H9 (cell line): ENCODE measurements around the gene RTL3. TPM values are rescaled to one million over a fixed set of nuclear protein-coding genes. Genes with fewer than 3 reads are reported as not detected.

Source experiments
- DNase-seq: peaks from one replicate; pipeline ENCODE4 v3.0.0-alpha.2; 2017
- H2AFZ ChIP-seq: one replicate; pipeline ENCODE4 v1.6.1; 2013; ENCODE audit warnings: mild to moderate bottlenecking, low read length, control low read depth, moderate library complexity
- H2AK5ac ChIP-seq: 2 replicates; pipeline ENCODE4 v1.6.1; 2013; ENCODE audit warnings: low read length, control low read depth, mixed read lengths; ENCODE audit not compliant: insufficient read length
- H2BK120ac ChIP-seq: one replicate; pipeline ENCODE4 v1.6.1; 2013; ENCODE audit warnings: low read depth, mild to moderate bottlenecking, low read length, control low read depth, inconsistent platforms; ENCODE audit not compliant: poor library complexity, severe bottlenecking
- H2BK12ac ChIP-seq: 2 replicates; pipeline ENCODE4 v1.6.1; 2013; ENCODE audit warnings: low read length, control low read depth, mixed read lengths, low read depth; ENCODE audit not compliant: insufficient read length
- H2BK15ac ChIP-seq: 2 replicates; pipeline ENCODE4 v1.6.1; 2013; ENCODE audit warnings: low read depth, low read length, control low read depth
- H2BK20ac ChIP-seq: one replicate; pipeline ENCODE4 v1.6.1; 2013; ENCODE audit warnings: low read depth, mild to moderate bottlenecking, low read length, control low read depth, inconsistent platforms; ENCODE audit not compliant: poor library complexity, severe bottlenecking
- H2BK5ac ChIP-seq: 2 replicates; pipeline ENCODE4 v1.6.1; 2013; ENCODE audit warnings: low read length, control low read depth, mixed read lengths; ENCODE audit not compliant: insufficient read length
- H3K14ac ChIP-seq: 2 replicates; pipeline ENCODE4 v1.6.1; 2013; ENCODE audit warnings: low read length, control low read depth; ENCODE audit not compliant: insufficient read depth
- H3K18ac ChIP-seq: 2 replicates; pipeline ENCODE4 v1.6.1; 2013; ENCODE audit warnings: low read depth, mild to moderate bottlenecking, mixed read lengths, low read length, control low read depth; ENCODE audit not compliant: insufficient read length
- H3K23ac ChIP-seq: 2 replicates; pipeline ENCODE4 v1.6.1; 2013; ENCODE audit warnings: low read length, control low read depth, mixed read lengths, low read depth; ENCODE audit not compliant: insufficient read length
- H3K23me2 ChIP-seq: 2 replicates; pipeline ENCODE4 v1.6.1; 2013; ENCODE audit warnings: low read depth, mild to moderate bottlenecking, mixed read lengths, low read length, control low read depth; ENCODE audit not compliant: insufficient read length, poor library complexity, severe bottlenecking
- H3K27ac ChIP-seq: 2 replicates; pipeline ENCODE4 v1.5.1; 2013; ENCODE audit warnings: low read length, control low read depth, mixed read lengths, low read depth; ENCODE audit not compliant: insufficient read length
- H3K27me3 ChIP-seq: 2 replicates; pipeline ENCODE4 v1.6.1; 2013; ENCODE audit warnings: low read length, control low read depth, inconsistent platforms; ENCODE audit not compliant: insufficient read depth
- H3K4ac ChIP-seq: 2 replicates; pipeline ENCODE4 v1.6.1; 2013; ENCODE audit warnings: low read depth, mild to moderate bottlenecking, control low read depth, inconsistent platforms, low read length, moderate library complexity
- H3K4me1 ChIP-seq: 2 replicates; pipeline ENCODE4 v1.6.1; 2013; ENCODE audit warnings: low read length, control low read depth, inconsistent platforms; ENCODE audit not compliant: insufficient read depth
- H3K4me2 ChIP-seq: 2 replicates; pipeline ENCODE4 v1.6.1; 2013; ENCODE audit warnings: low read length, control low read depth, mixed read lengths; ENCODE audit not compliant: insufficient read length, insufficient read depth
- H3K56ac ChIP-seq: 2 replicates; pipeline ENCODE4 v1.6.1; 2013; ENCODE audit warnings: low read depth, mild to moderate bottlenecking, mixed read lengths, low read length, control low read depth; ENCODE audit not compliant: insufficient read length
- H3K79me1 ChIP-seq: 2 replicates; pipeline ENCODE4 v1.6.1; 2013; ENCODE audit warnings: low read depth, mild to moderate bottlenecking, moderate library complexity, low read length, control low read depth, inconsistent platforms; ENCODE audit not compliant: insufficient read depth, poor library complexity, severe bottlenecking
- H3K79me2 ChIP-seq: 2 replicates; pipeline ENCODE4 v1.6.1; 2013; ENCODE audit warnings: low read length, control low read depth, inconsistent platforms; ENCODE audit not compliant: insufficient read depth
- H3K9ac ChIP-seq: 2 replicates; pipeline ENCODE4 v1.6.1; 2013; ENCODE audit warnings: low read length, control low read depth, mixed read lengths; ENCODE audit not compliant: insufficient read length; ENCODE audit errors: extremely low read depth
- H3K9me3 ChIP-seq: one replicate; pipeline ENCODE4 v1.6.1; 2013; ENCODE audit warnings: low read depth, low read length, inconsistent platforms; ENCODE audit not compliant: control insufficient read depth
- H3T11ph ChIP-seq: one replicate; pipeline ENCODE4 v1.6.1; 2013; ENCODE audit warnings: mild to moderate bottlenecking, low read length, control low read depth, inconsistent platforms
- H4K20me1 ChIP-seq: one replicate; pipeline ENCODE4 v1.6.1; 2013; ENCODE audit not compliant: control insufficient read depth, insufficient read length, insufficient read depth
- H4K5ac ChIP-seq: 2 replicates; pipeline ENCODE4 v1.6.1; 2013; ENCODE audit warnings: low read depth, mild to moderate bottlenecking, mixed read lengths, low read length, control low read depth; ENCODE audit not compliant: insufficient read length
- H4K8ac ChIP-seq: replicated peaks from 2 replicates; pipeline ENCODE4 v1.6.1; 2013; ENCODE audit warnings: low read length, control low read depth, mixed read lengths, low read depth; ENCODE audit not compliant: insufficient read length
- H4K91ac ChIP-seq: 2 replicates; pipeline ENCODE4 v1.6.1; 2013; ENCODE audit warnings: low read depth, mild to moderate bottlenecking, moderate library complexity, mixed read lengths, low read length, control low read depth; ENCODE audit not compliant: insufficient read length
- H3K27ac Mint-ChIP-seq, 3 experiments: 2 replicates in 2 of 3; 3 replicates in 1 of 3; pipeline ENCODE4 v1.8.0; 2020 to 2021; ENCODE audit warnings: mixed read lengths in 3 of 3, mild to moderate bottlenecking in 1 of 3, moderate library complexity in 1 of 3
- H3K27me3 Mint-ChIP-seq: 2 replicates; pipeline ENCODE4 v1.8.0; 2021; ENCODE audit warnings: low read depth, mild to moderate bottlenecking, moderate library complexity, mixed read lengths
- H3K36me3 Mint-ChIP-seq, 3 experiments: 2 replicates in 2 of 3; 3 replicates in 1 of 3; pipeline ENCODE4 v1.8.0; 2020 to 2021; ENCODE audit warnings: low read depth in 3 of 3, mixed read lengths in 3 of 3; ENCODE audit not compliant: insufficient read depth in 1 of 3
- H3K4me1 Mint-ChIP-seq, 2 experiments: 2 replicates each; pipeline ENCODE4 v1.8.0; 2020; ENCODE audit warnings: mixed read lengths in 2 of 2
- H3K4me3 Mint-ChIP-seq, 2 experiments: 2 replicates in 1 of 2; 3 replicates in 1 of 2; pipeline ENCODE4 v1.8.0; 2020 to 2021; ENCODE audit warnings: mild to moderate bottlenecking in 2 of 2, mixed read lengths in 2 of 2, moderate library complexity in 1 of 2
- H3K9me3 Mint-ChIP-seq, 2 experiments: 2 replicates in 1 of 2; 3 replicates in 1 of 2; pipeline ENCODE4 v1.8.0; 2020; ENCODE audit warnings: mild to moderate bottlenecking in 2 of 2, mixed read lengths in 2 of 2, moderate library complexity in 1 of 2
- CTCF ChIP-seq: fragments of 200-600 bp; sonication (generic); conservative IDR thresholded peaks from 3 replicates; pipeline ENCODE4 v1.8.0; 2021; ENCODE audit warnings: antibody characterized with exemption, mild to moderate bottlenecking
- WGBS: extraction: QIAGEN DNeasy Blood & Tissue Kit; methylation state at CpG from one replicate; pipeline ENCODE4 v1.1.7; 2013; ENCODE audit warnings: missing lambda C conversion rate, low lambda C conversion rate, mixed read lengths; ENCODE audit not compliant: insufficient read length; ENCODE audit errors: extremely low coverage; 5-methylcytosine and 5-hydroxymethylcytosine counted together
- total RNA-seq: library from RNA; stranded (reverse); gene quantifications from 2 replicates; pipeline ENCODE4 v1.2.1, GENCODE V29; 2021

RTL3 gene
- total RNA-seq, 1 experiment from 2014 or later: not detected

- Histone ChIP-seq H3K56ac (no peak overlapping the region), H2BK120ac (no peak overlapping the region), H2BK15ac (no peak overlapping the region), H3K23me2 (no peaks in the 10 kb centered on the region), H2AFZ (no peak overlapping the region), H4K8ac (no peak overlapping the region), H3K4me2 (no peak overlapping the region), H4K5ac (no peak overlapping the region), H3K79me2 (no peaks in the 10 kb centered on the region), H3T11ph (no peak overlapping the region), H2BK5ac (no peak overlapping the region), H3K9ac (no peak overlapping the region), H3K18ac (no peak overlapping the region), H3K79me1 (no peaks in the 10 kb centered on the region), H3K4ac (no peak overlapping the region), H3K4me1 (no peaks in the 10 kb centered on the region), H2AK5ac (no peak overlapping the region), H4K91ac (no peak overlapping the region), H4K20me1 (no peaks in the 10 kb centered on the region), H3K23ac (no peak overlapping the region), H3K9me3 (peaks cover 13% of the 10 kb centered on the region), H3K27ac (no peak overlapping the region), H3K14ac (no peak overlapping the region), H3K27me3 (no peaks in the 10 kb centered on the region), H2BK20ac (no peak overlapping the region), H2BK12ac (no peak overlapping the region)
- H3K36me3 Mint-ChIP-seq: peaks cover 1 to 14% (median 8%) of the 10 kb centered on the region in 3 experiments; a peak in 3 of 7 replicates
- H3K4me3 Mint-ChIP-seq: no peak overlapping the region
- no CpG with 5 or more reads among the region's 1 CpG for WGBS
- H3K9me3 Mint-ChIP-seq: peaks cover 84 to 89% of the 10 kb centered on the region in 2 experiments
- H3K27me3 Mint-ChIP-seq: no peaks in the 10 kb centered on the region
- H3K27ac Mint-ChIP-seq: no peak overlapping the region
- no peak for TF ChIP-seq CTCF
- H3K4me1 Mint-ChIP-seq: no peaks in the 10 kb centered on the region
- no peak for DNase-seq
Measured at GRCh38 chrX:78643874-78644273, 15.3 kb downstream of the RTL3 start.
